NCI-H2081 treated with DMSO at 0.1 percent for 48 hours (cell line): ENCODE data around the gene DLX1.
"Not testable (repeated sequence)": the region's sequence is repeated elsewhere in the genome, so short reads cannot be mapped to it uniquely, and the experiment has no call there.

Source experiments
- DNase-seq: peaks from one replicate; lab custom pipeline; 2025; lab: John Stamatoyannopoulos, UW

Gene DLX1

GRCh38 chr2:172114579-172114978 is 29.3 kb downstream of the DLX1 start:
- no peak for DNase-seq

DNA sequence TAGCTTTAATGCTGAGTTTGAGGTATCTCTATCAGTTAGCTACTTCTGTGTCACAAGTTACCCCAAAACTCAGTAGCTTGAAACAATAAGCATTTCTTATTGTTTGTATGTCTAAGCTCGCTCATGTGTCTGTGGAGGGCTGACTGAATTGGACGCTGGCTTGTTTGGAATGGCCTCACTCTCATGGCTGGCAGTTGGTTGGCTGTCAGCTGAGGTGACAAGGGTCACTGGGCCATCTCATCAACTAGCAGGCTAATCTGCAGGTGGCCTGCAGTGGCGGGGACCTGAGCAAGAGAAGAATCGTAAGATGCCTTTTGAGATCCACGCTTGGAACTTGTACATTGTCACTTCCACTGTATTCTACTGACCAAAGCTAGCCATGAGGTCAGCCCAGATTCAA is 30.8 kb downstream of the DLX1 start:
- no peak for DNase-seq

- DNase-seq: no peak
Measured at GRCh38 chr2:172119089-172119488, 33.8 kb downstream of the DLX1 start.

DNA sequence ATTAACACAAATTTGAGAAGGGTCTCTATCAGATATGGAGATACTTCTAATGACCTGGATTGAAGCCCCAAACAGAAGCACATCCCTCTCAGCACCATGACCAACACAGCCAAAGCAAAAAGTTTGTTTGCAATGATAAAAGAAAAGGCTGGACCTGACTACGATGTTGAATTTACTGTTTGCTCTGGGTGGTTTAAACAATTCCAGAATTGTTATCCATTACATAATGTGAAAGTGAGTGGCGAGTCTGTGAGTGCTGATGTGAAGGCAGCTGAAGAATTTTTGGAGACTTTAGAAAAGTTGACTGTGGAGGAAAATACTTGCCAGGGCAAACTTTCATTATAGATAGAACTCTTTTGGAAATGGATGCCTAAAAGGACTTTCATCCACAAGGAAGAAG is 34.8 kb downstream of the DLX1 start:
- DNase-seq: no peak

GRCh38 chr2:172128484-172128883 is 43.2 kb downstream of the DLX1 start:
- DNase-seq: no peak

DNA sequence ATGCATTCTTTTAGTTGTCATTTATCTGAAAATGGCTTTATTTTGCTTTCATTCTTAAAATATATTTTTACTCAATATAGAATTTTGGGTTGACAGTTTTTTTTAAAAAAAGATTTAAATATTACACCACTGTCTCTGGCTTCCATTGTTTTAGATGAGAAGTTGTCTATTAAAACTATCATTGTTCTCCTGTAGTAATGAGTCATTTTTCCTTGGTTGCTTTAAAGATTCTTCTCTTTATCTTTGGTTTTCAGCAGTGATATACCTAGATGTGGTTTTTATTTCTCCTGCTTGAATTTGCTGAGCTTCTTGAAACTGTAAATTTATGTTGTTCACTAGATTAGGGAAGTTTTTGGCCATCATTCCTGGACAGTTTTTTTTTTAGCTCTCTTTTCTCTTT is 44.1 kb downstream of the DLX1 start:
- no peak for DNase-seq

- no peak for DNase-seq
Measured at GRCh38 chr2:172131713-172132555, 46.6 kb downstream of the DLX1 start.

DNA sequence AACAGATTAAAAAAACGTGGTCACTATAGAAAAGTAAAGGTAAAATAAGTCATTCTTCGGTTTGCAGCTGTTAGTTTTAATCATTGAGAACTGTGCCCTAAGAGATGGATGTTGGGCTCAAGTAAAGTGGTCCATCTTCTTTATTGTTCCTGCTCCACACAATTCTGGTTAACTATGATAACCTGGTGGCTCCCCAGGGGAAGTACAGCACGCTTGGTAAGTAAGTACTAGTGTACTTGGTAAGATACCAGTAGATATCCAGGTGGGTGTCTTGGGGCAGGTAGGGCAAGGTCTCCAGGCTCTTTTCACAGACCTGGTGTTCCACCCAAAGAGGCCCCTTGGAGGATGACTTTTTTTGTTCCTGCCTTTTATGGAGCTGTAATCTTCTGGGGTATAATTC is 49.0 kb downstream of the DLX1 start:
- no peak for DNase-seq

- no peak for DNase-seq
Measured at GRCh38 chr2:172135446-172135845, 50.1 kb downstream of the DLX1 start.

DNA sequence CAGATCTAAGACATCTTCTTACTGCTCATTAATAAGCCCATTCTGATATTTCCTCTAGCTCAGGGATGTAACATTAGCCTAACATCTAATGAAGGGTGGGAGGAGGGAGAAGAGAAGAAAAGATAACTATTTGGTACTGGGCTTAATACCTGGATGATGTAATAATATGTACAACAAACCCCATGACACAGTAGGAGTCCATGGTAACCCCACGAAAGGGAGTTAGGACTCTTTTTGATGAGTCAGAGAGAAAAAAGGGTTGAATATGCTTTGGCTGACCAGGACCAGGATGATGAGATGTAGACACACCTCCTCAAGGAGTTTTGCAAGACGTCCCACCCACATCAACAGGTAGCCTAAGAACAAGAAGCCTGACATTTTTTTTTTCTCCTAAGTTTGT is 51.8 kb downstream of the DLX1 start:
- DNase-seq: no peak

- no peak for DNase-seq
Measured at GRCh38 chr2:172137943-172138342, 52.6 kb downstream of the DLX1 start.

DNA sequence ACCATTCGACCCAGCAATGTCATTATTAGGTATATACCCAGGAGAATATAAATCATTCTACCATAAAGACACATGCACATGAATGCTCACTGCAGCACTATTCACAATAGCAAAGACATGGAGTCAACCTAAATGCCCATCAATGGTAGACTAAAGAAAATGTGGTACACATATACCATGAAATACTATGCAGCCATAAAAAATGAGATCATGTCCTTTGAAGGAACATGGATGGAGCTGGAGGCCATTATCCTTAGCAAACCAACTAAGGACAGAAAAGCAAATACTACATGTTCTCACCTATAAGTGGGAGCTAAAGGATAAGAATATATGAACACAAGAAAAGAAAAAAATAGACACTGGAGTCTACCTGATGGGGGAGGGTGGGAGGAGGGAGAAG is 53.4 kb downstream of the DLX1 start:
- not testable (repeated sequence) for DNase-seq
